ENCODE data around the gene RUSF1. TPM values are rescaled to one million over a fixed set of nuclear protein-coding genes. Genes with fewer than 3 reads are reported as not detected.
"Not testable (repeated sequence)": the region's sequence is repeated elsewhere in the genome, so short reads cannot be mapped to it uniquely, and the experiment has no call there.

Gene RUSF1
- total RNA-seq, 1 donor from 2014 or later: 39.3 TPM

GRCh38 chr16:31445931-31446330, 62.3 kb downstream of the RUSF1 start:
- not testable (repeated sequence) for DNase-seq

DNA sequence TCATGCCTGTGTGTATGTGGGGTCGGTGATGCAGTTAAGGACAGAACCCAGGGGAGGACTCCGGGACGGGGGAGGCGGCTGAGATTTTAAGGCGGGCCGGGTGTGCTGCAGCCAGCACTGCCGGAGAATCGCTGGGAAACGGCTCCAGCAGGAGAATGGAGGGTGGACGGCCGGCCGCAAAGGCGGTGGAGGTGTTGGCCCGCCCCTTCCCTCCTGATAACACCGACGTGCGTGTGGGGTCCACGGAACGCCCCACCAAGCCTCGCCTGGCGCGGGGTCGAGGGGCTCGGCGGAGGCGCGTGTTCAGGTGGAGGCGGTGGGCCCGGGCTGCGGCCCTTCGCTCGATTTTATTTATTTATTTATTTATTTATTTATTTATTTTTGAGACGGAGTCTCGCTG, 66.2 kb downstream of the RUSF1 start:
- no peak for DNase-seq

DNA sequence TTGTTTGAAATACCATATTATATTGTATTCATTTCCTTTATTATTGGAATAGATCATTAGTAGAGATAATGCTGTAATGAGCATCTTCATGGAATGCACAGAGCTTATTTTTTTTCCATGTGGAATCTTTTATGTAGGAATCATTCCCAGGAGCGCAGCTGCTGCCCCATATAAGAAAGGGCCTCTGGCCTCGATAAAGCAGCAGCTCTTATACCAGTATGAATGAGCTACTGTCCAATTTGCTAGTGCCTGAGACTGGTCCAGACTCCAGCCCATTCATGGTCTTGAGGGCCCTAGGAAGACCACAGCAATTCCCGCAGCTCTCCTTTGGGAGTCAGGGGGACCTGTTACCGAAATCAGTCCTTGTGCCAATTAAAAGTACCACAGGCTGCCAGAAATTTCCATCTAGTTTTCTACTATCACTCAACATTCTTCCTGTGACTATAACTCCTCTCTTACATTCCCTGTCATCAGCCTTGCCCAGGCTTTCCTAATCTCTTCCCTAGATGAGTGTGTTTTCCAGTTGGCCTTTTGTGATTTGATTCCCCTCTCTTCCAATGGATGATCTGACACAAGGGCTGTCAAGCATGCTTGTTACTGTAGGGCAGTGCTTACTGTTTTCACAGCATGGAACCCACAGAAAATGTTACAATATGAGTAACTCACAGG, 67.5 kb downstream of the RUSF1 start:
- no peak for DNase-seq

DNA sequence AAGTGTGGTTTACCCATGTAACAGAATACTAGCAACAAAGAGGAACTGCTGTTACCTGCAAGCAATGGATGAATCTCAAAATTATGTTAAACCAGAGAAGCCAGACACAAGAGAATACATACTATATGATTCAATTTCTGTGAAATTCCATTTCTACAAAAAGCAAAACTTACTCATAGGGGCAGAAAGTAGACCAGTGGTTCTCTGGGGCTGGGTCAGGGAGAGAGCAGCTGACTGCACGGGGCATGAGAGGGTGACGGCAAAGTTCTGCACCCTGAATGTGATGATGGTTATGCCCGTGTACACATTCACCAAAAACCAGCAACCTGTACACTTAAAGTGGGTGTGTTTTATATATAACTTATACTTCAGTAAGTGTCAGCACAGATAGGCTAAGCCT, 68.7 kb downstream of the RUSF1 start:
- no peak for DNase-seq

Other genes starting within 250 kb of the RUSF1 start
- gene ITGAM, start 248.4 kb downstream of the RUSF1 start, total RNA-seq: 0.34 TPM in 1 of 2 replicates, not detected in the other
- gene ITGAX, start 153.2 kb downstream of the RUSF1 start, total RNA-seq: 0.14 and 0.34 TPM in 2 replicates
- gene ITGAD, start 115.1 kb downstream of the RUSF1 start, total RNA-seq: not detected in 2 replicates
- gene COX6A2, start 80.0 kb downstream of the RUSF1 start, total RNA-seq: not detected in 2 replicates
- 0.05 and 0.17 TPM in 2 replicates for gene ZNF843, start 65.6 kb downstream of the RUSF1 start, total RNA-seq
- 26.4 and 29.8 TPM in 2 replicates for gene ARMC5, start 48.9 kb downstream of the RUSF1 start, total RNA-seq
- 37.4 and 51.2 TPM in 2 replicates for gene TGFB1I1, start 36.2 kb downstream of the RUSF1 start, total RNA-seq
- not detected in 2 replicates for gene SLC5A2, start 25.3 kb downstream of the RUSF1 start, total RNA-seq
- gene AHSP, start 19.5 kb upstream of the RUSF1 start, total RNA-seq: not detected in 2 replicates

Data from dermis blood vessel endothelial cell (primary cell).